Hepatocyte (in vitro differentiated cells): ENCODE results near the gene RPTOR. TPM values are rescaled to one million over a fixed set of nuclear protein-coding genes. Genes with fewer than 3 reads are reported as not detected.

Experiments
- DNase-seq: peaks from one replicate; pipeline ENCODE4 v3.0.0-alpha.2; 2016; ENCODE audit warnings: low spot score
- H2AFZ ChIP-seq: fragments of 200-600 bp; sonication (generic); 2 replicates; pipeline ENCODE4 v1.6.0; 2016; ENCODE audit warnings: antibody characterized with exemption, mild to moderate bottlenecking
- H3K27ac ChIP-seq: fragments of 200-600 bp; sonication (generic); 2 replicates; pipeline ENCODE4 v1.5.1; 2016; ENCODE audit warnings: mild to moderate bottlenecking
- H3K27me3 ChIP-seq: fragments of 200-600 bp; sonication (generic); 2 replicates; pipeline ENCODE4 v1.6.1; 2016
- H3K36me3 ChIP-seq: fragments of 200-600 bp; sonication (generic); replicated peaks from 2 replicates; pipeline ENCODE4 v1.5.1; 2016; ENCODE audit warnings: low read depth; ENCODE audit not compliant: insufficient read depth
- H3K4me1 ChIP-seq: fragments of 200-600 bp; sonication (generic); 2 replicates; pipeline ENCODE4 v1.5.1; 2016; ENCODE audit warnings: mild to moderate bottlenecking, moderate library complexity; ENCODE audit not compliant: insufficient read depth
- H3K4me2 ChIP-seq: fragments of 200-600 bp; sonication (generic); 2 replicates; pipeline ENCODE4 v1.6.0; 2016
- H3K4me3 ChIP-seq: fragments of 200-600 bp; sonication (generic); 2 replicates; pipeline ENCODE4 v1.5.1; 2016; ENCODE audit warnings: mild to moderate bottlenecking
- H3K79me2 ChIP-seq: fragments of 200-600 bp; sonication (generic); 2 replicates; pipeline ENCODE4 v1.6.0; 2017; ENCODE audit warnings: mild to moderate bottlenecking
- H3K9me2 ChIP-seq: fragments of 200-600 bp; sonication (generic); replicated peaks from 2 replicates; pipeline ENCODE4 v1.6.0; 2017; ENCODE audit warnings: mild to moderate bottlenecking; ENCODE audit not compliant: insufficient read depth
- H3K9me3 ChIP-seq: fragments of 200-600 bp; sonication (generic); 2 replicates; pipeline ENCODE4 v1.5.1; 2016; ENCODE audit warnings: low read depth, mild to moderate bottlenecking
- H4K20me1 ChIP-seq: fragments of 200-600 bp; sonication (generic); 2 replicates; pipeline ENCODE4 v1.6.0; 2016; ENCODE audit warnings: mild to moderate bottlenecking; ENCODE audit not compliant: insufficient read depth, poor library complexity, severe bottlenecking
- EZH2 ChIP-seq: fragments of 200-600 bp; sonication (generic); IDR thresholded peaks from 2 replicates; pipeline ENCODE4 v1.6.1; 2016; ENCODE audit warnings: antibody characterized with exemption, mild to moderate bottlenecking, borderline replicate concordance
- EZH2phosphoT487 ChIP-seq: fragments of 200-600 bp; sonication (generic); IDR thresholded peaks from one replicate; pipeline ENCODE4 v1.6.1; 2018; ENCODE audit warnings: antibody characterized with exemption, mild to moderate bottlenecking, low read depth, moderate library complexity; ENCODE audit not compliant: unreplicated experiment, severe bottlenecking
- WGBS: methylation state at CpG from one replicate; pipeline ENCODE4 v1.1.6; 2016; ENCODE audit warnings: low lambda C conversion rate; ENCODE audit errors: missing lambda C conversion rate; 5-methylcytosine and 5-hydroxymethylcytosine counted together
- polyA plus RNA-seq: library from polyadenylated mRNA; unstranded; fragments of >200 nt; fragmentation: Nextera tagmentation; extraction: Ambion mirVana; gene quantifications from 2 replicates; pipeline ENCODE4 v1.2.1, GENCODE V29; 2016
- total RNA-seq: library from RNA; depleted of rRNA; stranded (reverse); fragments of >200 nt; gene quantifications from 2 replicates; pipeline ENCODE4 v1.2.3, GENCODE V29; 2014
- TF ChIP-seq, protein P1 (sequence below): fragments of 200-600 bp; sonication (generic); IDR thresholded peaks from 2 replicates; pipeline ENCODE4 v1.5.1; 2016; ENCODE audit warnings: antibody characterized with exemption, mild to moderate bottlenecking; ENCODE audit not compliant: poor library complexity

RPTOR gene
- total and polyA plus RNA-seq, 2 experiments from 2014 or later: 14.1 to 20.6 TPM

DNA sequence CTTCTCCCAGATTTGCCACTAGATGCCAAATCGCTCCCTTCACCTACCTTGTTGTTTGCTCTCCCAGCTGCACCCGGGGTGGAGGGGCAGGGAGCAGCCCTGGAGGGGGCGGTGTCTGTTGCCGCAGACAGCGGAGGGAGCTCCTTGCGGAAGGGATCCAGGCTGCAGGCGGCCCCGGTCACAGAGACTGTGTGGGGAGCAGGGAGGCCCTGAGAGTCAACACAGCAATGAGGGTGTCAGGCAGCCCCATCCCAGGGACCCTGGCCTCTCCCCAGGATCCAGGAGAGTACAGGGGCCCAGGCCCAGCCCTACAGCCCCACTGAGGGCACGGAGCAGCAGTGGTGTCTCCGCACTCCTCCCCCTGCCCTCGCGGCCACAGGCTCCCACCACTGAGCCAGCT, 396.5 kb downstream of the RPTOR start:
- Histone ChIP-seq H3K9me3 (no peaks in the 10 kb centered on the region), H3K36me3 (no peaks in the 10 kb centered on the region), H3K9me2 (no peaks in the 10 kb centered on the region), H3K27ac (no peak overlapping the region), H4K20me1 (no peaks in the 10 kb centered on the region), H3K4me1 (peaks cover 4% of the 10 kb centered on the region), H3K4me3 (no peak overlapping the region), H3K4me2 (no peak overlapping the region), H3K27me3 (no peaks in the 10 kb centered on the region), H2AFZ (no peak overlapping the region), H3K79me2 (no peaks in the 10 kb centered on the region)
- 98% methylated on average over 11 of the region's 12 CpGs for WGBS
- TF ChIP-seq EZH2phosphoT487 (no peak), EZH2 (no peak)
- TF ChIP-seq, protein P1, sequence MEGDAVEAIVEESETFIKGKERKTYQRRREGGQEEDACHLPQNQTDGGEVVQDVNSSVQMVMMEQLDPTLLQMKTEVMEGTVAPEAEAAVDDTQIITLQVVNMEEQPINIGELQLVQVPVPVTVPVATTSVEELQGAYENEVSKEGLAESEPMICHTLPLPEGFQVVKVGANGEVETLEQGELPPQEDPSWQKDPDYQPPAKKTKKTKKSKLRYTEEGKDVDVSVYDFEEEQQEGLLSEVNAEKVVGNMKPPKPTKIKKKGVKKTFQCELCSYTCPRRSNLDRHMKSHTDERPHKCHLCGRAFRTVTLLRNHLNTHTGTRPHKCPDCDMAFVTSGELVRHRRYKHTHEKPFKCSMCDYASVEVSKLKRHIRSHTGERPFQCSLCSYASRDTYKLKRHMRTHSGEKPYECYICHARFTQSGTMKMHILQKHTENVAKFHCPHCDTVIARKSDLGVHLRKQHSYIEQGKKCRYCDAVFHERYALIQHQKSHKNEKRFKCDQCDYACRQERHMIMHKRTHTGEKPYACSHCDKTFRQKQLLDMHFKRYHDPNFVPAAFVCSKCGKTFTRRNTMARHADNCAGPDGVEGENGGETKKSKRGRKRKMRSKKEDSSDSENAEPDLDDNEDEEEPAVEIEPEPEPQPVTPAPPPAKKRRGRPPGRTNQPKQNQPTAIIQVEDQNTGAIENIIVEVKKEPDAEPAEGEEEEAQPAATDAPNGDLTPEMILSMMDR: no peak
- DNase-seq: no peak

- Histone ChIP-seq H3K9me3 (no peaks in the 10 kb centered on the region), H3K4me2 (no peak overlapping the region), H3K4me3 (no peak overlapping the region), H4K20me1 (no peaks in the 10 kb centered on the region), H3K79me2 (no peaks in the 10 kb centered on the region), H2AFZ (no peak overlapping the region), H3K27ac (peak overlapping the region; percentile 73), H3K27me3 (no peaks in the 10 kb centered on the region), H3K36me3 (no peaks in the 10 kb centered on the region), H3K4me1 (peaks cover 4% of the 10 kb centered on the region), H3K9me2 (no peaks in the 10 kb centered on the region)
- no peak for DNase-seq
- WGBS: 95% methylated on average over 32 of the region's 33 CpGs
- TF ChIP-seq, protein P1: no peak
- no peak for TF ChIP-seq EZH2phosphoT487
- TF ChIP-seq EZH2: no peak
Measured at GRCh38 chr17:80941743-80942422, 397.2 kb downstream of the RPTOR start.

DNA sequence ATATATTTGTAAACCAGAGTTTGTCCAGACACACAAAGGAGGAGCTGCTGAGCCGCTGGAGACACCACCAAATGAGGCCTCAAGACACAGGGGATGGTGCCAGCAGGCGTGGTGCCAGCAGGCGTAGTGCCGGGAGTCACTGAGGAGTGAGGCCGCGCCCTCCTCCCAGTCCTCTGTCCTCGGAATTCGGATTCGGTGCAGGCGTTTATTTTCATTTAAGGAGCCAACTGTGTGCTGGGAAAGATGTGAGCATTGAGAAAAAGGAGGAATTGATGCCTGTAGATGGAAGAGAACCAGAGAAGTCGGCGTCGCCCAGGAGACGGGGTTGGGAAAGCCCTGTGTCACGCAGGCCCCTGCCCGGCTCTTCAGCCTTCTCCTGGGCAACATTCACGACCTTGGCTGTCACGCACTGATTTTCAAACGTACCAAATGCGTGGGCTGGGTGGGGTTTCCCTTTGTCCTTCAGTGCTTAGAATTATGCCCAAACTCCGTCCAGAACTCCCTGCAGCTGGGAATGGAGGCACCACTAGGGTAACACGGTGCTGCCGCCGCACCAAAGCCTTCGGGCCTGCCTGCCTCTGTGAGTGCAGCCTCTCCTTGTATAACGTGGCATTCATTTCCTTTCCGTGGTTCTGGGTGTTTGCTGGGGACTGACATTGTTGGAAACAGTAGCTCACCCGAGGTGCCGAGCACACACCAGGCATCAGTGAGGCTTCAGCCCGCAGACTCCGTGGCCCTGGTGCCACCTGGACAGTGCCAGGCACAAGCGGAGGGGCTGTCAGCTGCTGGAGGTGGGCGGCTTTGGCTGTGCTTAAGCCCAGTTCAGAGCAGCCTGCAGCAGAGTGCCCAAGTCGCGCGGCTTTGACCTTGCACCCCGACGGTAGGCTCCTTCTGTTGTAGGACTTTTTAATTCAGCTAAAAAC, 398.0 kb downstream of the RPTOR start:
- TF ChIP-seq, protein P1: no peak
- TF ChIP-seq EZH2: no peak
- no peak for TF ChIP-seq EZH2phosphoT487
- Histone ChIP-seq H3K9me2 (no peaks in the 10 kb centered on the region), H3K9me3 (no peaks in the 10 kb centered on the region), H3K27ac (peak overlapping the region; percentile 73), H3K4me1 (peaks cover 4% of the 10 kb centered on the region), H3K36me3 (no peaks in the 10 kb centered on the region), H3K4me3 (no peak overlapping the region), H3K4me2 (no peak overlapping the region), H2AFZ (no peak overlapping the region), H3K27me3 (no peaks in the 10 kb centered on the region), H4K20me1 (no peaks in the 10 kb centered on the region), H3K79me2 (no peaks in the 10 kb centered on the region)
- WGBS: 77% methylated on average over 38 of the region's 38 CpGs
- DNase-seq: peak; percentile 65
